K562 (cell line): ENCODE results near the gene HIPK2. TPM values are rescaled to one million over a fixed set of nuclear protein-coding genes. Genes with fewer than 3 reads are reported as not detected.

Experiments used
- CC2D1A ChIP-seq: fragments of 450-650 bp; IDR thresholded peaks from 2 replicates; pipeline ENCODE4 v1.6.1; 2017; ENCODE audit warnings: mild to moderate bottlenecking
- CREM ChIP-seq: IDR thresholded peaks from 2 replicates; pipeline ENCODE4 v1.6.1; 2014; ENCODE audit warnings: antibody characterized with exemption, low read depth
- CTBP1 ChIP-seq: fragments of 450-650 bp; IDR thresholded peaks from 2 replicates; pipeline ENCODE4 v1.6.1; 2016; ENCODE audit warnings: borderline replicate concordance
- E4F1 ChIP-seq: fragments of 250-450 bp; sonication (Bioruptor Pico); IDR thresholded peaks from 2 replicates; pipeline ENCODE4 v1.5.0; 2021; ENCODE audit warnings: mild to moderate bottlenecking, borderline replicate concordance
- ERF ChIP-seq: fragments of 450-650 bp; formaldehyde crosslinking; IDR thresholded peaks from 2 replicates; pipeline ENCODE4 v1.4.0; 2020; ENCODE audit warnings: mild to moderate bottlenecking, mixed read lengths
- ETV6 ChIP-seq, 3 experiments: fragments of 150-350 bp in 1 of 3; sonication (generic) in 1 of 3; formaldehyde crosslinking in 1 of 3; IDR thresholded peaks; 2 replicates each; pipeline versions ENCODE4 v1.6.1 to v1.8.0; 2014 to 2022; ENCODE audit warnings: borderline replicate concordance in 2 of 3, low read depth in 2 of 3, antibody characterized with exemption in 1 of 3, low read length in 1 of 3, mild to moderate bottlenecking in 1 of 3, missing genetic modification reagents in 1 of 3
- HDAC3 ChIP-seq: fragments of 450-650 bp; IDR thresholded peaks from 2 replicates; pipeline ENCODE4 v1.6.1; 2018; ENCODE audit warnings: borderline replicate concordance, mild to moderate bottlenecking, moderate library complexity; ENCODE audit not compliant: partially characterized antibody
- ID3 ChIP-seq, 2 experiments: fragments of 250-450 bp in 1 of 2; fragments of 450-650 bp in 1 of 2; sonication (Bioruptor Pico) in 1 of 2; IDR thresholded peaks; 2 replicates each; pipeline versions ENCODE4 v1.6.1 to v1.8.0; 2016 to 2021; ENCODE audit warnings: mild to moderate bottlenecking in 2 of 2, moderate library complexity in 2 of 2, missing compliant biosample characterization in 1 of 2, missing genetic modification characterization in 1 of 2
- KLF1 ChIP-seq: fragments of 450-650 bp; IDR thresholded peaks from 2 replicates; pipeline ENCODE4 v1.6.1; 2016; ENCODE audit warnings: missing genetic modification characterization, missing compliant biosample characterization
- PRDM10 ChIP-seq: fragments of 450-650 bp; IDR thresholded peaks from 2 replicates; pipeline ENCODE4 v1.6.1; 2018; ENCODE audit not compliant: partially characterized antibody
- PTRF ChIP-seq: fragments of 450-650 bp; IDR thresholded peaks from 2 replicates; pipeline ENCODE4 v1.6.1; 2016; ENCODE audit warnings: mild to moderate bottlenecking, missing genetic modification characterization, missing compliant biosample characterization
- ZBTB12 ChIP-seq: fragments of 250-450 bp; sonication (Bioruptor Pico); IDR thresholded peaks from 2 replicates; pipeline ENCODE4 v1.4.0; 2020
- ZNF398 ChIP-seq: fragments of 250-450 bp; sonication (Bioruptor Pico); IDR thresholded peaks from 2 replicates; pipeline ENCODE4 v1.8.0; 2021; ENCODE audit warnings: moderate library complexity, mild to moderate bottlenecking, inconsistent platforms
- ZNF41 ChIP-seq: fragments of 250-450 bp; sonication (Bioruptor Pico); conservative IDR thresholded peaks from 2 replicates; pipeline ENCODE4 v1.4.0; 2020; ENCODE audit warnings: mild to moderate bottlenecking
- ZNF644 ChIP-seq: fragments of 200-800 bp; sonication (Bioruptor generic); IDR thresholded peaks from 2 replicates; pipeline ENCODE4 v1.6.1; 2016; ENCODE audit warnings: low read depth, missing genetic modification characterization, missing compliant biosample characterization
- polyA plus RNA-seq, 8 experiments: library from polyadenylated mRNA; depleted of rRNA in 4 of 8; stranded (reverse) in 5 of 8; unstranded in 3 of 8; fragments of >200 nt; fragmentation: Nextera tagmentation in 2 of 8; fragmentation: Illumina TruSeq in 1 of 8; extraction: Ambion mirVana in 2 of 8; extraction: Trizol in 1 of 8; gene quantifications; 2 replicates each; pipeline versions ENCODE4 v1.2.1 to v1.2.3, GENCODE V29; 2011 to 2014; ENCODE audit warnings: inconsistent platforms in 1 of 8, missing spikeins in 1 of 8
- total RNA-seq, 7 experiments: library from RNA; depleted of rRNA in 6 of 7; stranded (reverse); fragments of >200 nt in 6 of 7; fragmentation: Illumina TruSeq in 2 of 7; extraction: Trizol in 2 of 7; gene quantifications; 2 replicates each; pipeline versions ENCODE4 v1.2.1 to v1.2.3, GENCODE V29; 2011 to 2021; ENCODE audit warnings: low replicate concordance in 1 of 7

The HIPK2 gene
- total and polyA plus RNA-seq, 9 of the 15 experiments (the other 6 are each of a cell fraction or from before 2014, with no cell fraction given), result 0.69 to 19.8 (median 5.1) TPM

GRCh38 chr7:139645572-139646523 lies 131.9 kb downstream of the HIPK2 start (continued):
- no peak for TF ChIP-seq E4F1 (CRISPR knock-in tag)
- no peak for TF ChIP-seq ZBTB12 (CRISPR knock-in tag)
- no peak for TF ChIP-seq ZNF398 (CRISPR knock-in tag)
- no peak for TF ChIP-seq CREM
- TF ChIP-seq ERF (CRISPR knock-in tag), result no peak
- no peak for TF ChIP-seq PRDM10
- peak; percentile 41; the same call in 1 of the 2 replicates for TF ChIP-seq CTBP1
- TF ChIP-seq ETV6 (IDR thresholded peaks at IDR 0.05; ENCODE audit: borderline replicate concordance in 1 of 2, low read depth in 2 of 2, low read length in 1 of 2), result no peak
- no peak for TF ChIP-seq ETV6 (CRISPR knock-in tag; IDR thresholded peaks at IDR 0.05; ENCODE audit: borderline replicate concordance)
- TF ChIP-seq PTRF (tag), result no peak
- no peak for TF ChIP-seq ZNF41
- TF ChIP-seq CC2D1A, result peak; percentile 76
- no peak for TF ChIP-seq KLF1 (tag)
- TF ChIP-seq HDAC3, result no peak
- no peak for TF ChIP-seq ZNF644 (tag)
- TF ChIP-seq ID3 (CRISPR knock-in tag; IDR thresholded peaks at IDR 0.05), result no peak
- no peak for TF ChIP-seq ID3 (tag; IDR thresholded peaks at IDR 0.05)
